ENCODE data around the gene LPIN1. TPM values are rescaled to one million over a fixed set of nuclear protein-coding genes. Genes with fewer than 3 reads are reported as not detected.
"Not testable (repeated sequence)": the region's sequence is repeated elsewhere in the genome, so short reads cannot be mapped to it uniquely, and the experiment has no call there.

Gene LPIN1
- total RNA-seq, 1 donor from 2014 or later: 43.0 TPM

DNA sequence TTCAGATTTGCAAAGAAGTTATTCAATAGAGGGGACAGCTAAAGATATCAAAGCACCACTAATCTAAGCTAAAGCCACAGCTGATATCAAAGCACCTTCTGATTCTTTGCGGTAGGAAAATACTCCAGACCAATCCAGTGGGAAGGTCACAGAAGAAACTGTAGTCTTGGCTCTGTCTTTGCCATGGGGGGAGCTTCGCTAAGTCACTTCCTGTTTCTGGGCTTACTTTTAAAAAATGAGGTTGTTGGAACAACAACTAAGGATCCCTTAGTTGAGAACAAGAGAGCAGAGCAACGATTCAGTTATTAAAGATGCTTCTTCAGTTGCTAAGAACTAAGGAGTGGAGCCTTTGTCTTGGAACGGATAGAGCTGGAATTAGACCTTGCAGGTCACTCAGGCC is 12.2 kb downstream of the LPIN1 start:
- TF ChIP-seq CTCF (IDR thresholded peaks at IDR 0.05; ENCODE audit: borderline replicate concordance): no peak
- H3K4me1 ChIP-seq: peaks cover 35% of the 10 kb centered on the region
- DNase-seq: no peak
- H3K27me3 ChIP-seq (ENCODE audit: low read depth): no peaks in the 10 kb centered on the region
- H3K27ac ChIP-seq (replicated peaks): no peak overlapping the region
- intact Hi-C loops (cut with micrococcal nuclease): no loop called here
- H3K36me3 ChIP-seq: no peaks in the 10 kb centered on the region
- H3K4me3 ChIP-seq: no peak overlapping the region
- no peaks in the 10 kb centered on the region for H3K9me3 ChIP-seq (replicated peaks)

- H3K4me3 ChIP-seq; intact Hi-C loops (cut with micrococcal nuclease); DNase-seq; H3K9me3 ChIP-seq (replicated peaks); H3K27ac ChIP-seq (replicated peaks); H3K27me3 ChIP-seq (ENCODE audit: low read depth); H3K36me3 ChIP-seq: not testable (repeated sequence)
- H3K4me1 ChIP-seq: peaks cover 35% of the 10 kb centered on the region
These were observed 12.9 kb downstream of the LPIN1 start for GRCh38 chr2:11759182-11759975.

DNA sequence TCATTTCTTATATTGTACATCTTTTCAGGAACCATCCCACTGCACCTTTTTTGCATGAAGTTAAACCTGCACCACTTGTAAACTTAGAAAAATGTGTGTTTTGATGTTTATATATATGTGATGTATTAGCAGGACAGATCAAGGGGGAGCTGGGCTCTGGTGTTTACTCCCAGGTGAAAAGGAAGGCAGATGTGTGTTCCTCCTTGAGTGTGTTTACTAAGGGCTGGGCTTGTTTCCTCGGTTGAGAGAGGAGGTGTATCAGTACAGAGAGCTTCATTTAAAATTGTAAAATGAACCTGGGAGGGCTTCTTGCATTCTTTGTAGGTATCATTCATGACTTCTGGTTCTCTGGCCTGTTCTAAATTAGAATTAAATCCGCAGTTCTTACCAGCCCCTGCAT is 14.8 kb downstream of the LPIN1 start:
- H3K9me3 ChIP-seq (replicated peaks): no peaks in the 10 kb centered on the region
- no peaks in the 10 kb centered on the region for H3K27me3 ChIP-seq (ENCODE audit: low read depth)
- H3K27ac ChIP-seq (replicated peaks): no peak overlapping the region
- H3K36me3 ChIP-seq: peaks cover 10% of the 10 kb centered on the region
- intact Hi-C loops (cut with micrococcal nuclease): no loop called here
- no peak overlapping the region for H3K4me3 ChIP-seq
- DNase-seq: no peak
- TF ChIP-seq CTCF (IDR thresholded peaks at IDR 0.05; ENCODE audit: borderline replicate concordance): no peak
- peaks cover 44% of the 10 kb centered on the region for H3K4me1 ChIP-seq

DNA sequence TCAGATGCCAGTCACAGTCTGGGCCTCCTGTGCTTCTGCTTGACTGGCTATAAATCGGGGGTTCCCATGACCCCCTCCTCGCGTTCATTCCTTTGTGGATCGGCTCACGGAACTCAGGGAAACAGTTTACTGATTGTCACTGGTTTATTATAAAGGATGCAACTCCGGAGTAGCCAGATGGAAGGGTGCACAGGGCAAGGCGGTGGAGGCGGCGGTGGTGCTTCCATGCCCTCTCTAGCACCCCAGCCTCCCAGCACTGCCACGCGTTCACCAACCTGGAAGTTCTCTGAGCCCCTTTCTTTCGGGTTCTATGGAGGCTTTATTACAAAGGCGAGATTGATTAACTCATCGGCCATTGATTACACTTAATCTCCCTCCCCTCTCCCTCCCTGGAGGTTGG is 15.6 kb downstream of the LPIN1 start:
- H3K4me3 ChIP-seq: no peak overlapping the region
- intact Hi-C loops (cut with micrococcal nuclease): no loop called here
- H3K27me3 ChIP-seq (ENCODE audit: low read depth): no peaks in the 10 kb centered on the region
- H3K36me3 ChIP-seq: peaks cover 18% of the 10 kb centered on the region
- no peaks in the 10 kb centered on the region for H3K9me3 ChIP-seq (replicated peaks)
- H3K4me1 ChIP-seq: peaks cover 44% of the 10 kb centered on the region
- DNase-seq: no peak
- H3K27ac ChIP-seq (replicated peaks): no peak overlapping the region
- TF ChIP-seq CTCF (IDR thresholded peaks at IDR 0.05; ENCODE audit: borderline replicate concordance): no peak

DNA sequence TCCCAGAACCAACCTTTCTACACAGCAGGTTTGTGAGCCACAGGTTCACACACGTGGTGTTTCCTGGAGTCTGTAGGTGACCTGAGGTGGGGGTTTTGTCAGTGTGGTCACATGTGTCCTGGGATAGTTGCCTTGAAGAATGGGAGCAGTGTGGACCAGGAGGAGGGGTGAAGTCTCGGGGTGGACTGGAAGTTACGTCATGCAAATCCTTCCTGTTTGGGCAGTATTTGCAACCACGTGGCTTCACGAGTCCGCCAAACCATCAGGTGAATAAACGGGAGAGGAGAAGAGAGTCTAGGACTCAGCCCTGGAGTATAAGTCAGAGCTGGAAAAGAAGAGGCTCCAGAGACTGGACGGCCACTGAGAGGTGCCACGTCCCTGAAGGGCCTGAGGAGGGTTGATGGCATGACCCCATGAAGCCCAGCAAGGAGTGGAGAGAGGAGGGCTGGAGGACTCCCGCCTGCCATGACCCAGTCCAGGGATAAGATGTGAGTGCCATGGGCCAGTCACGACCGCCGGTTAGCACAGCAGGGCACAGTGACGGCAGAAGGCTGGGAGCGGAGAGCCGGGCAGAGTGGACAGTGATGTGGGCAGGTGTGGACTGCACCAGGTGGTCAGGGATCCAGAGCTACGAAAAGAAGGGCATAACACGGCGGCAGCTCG is 16.5 kb downstream of the LPIN1 start:
- peaks cover 44% of the 10 kb centered on the region for H3K4me1 ChIP-seq

More for the DNA sequence above, 16.5 kb downstream of the LPIN1 start:
- no peaks in the 10 kb centered on the region for H3K27me3 ChIP-seq (ENCODE audit: low read depth)
- H3K4me3 ChIP-seq: no peak overlapping the region
- DNase-seq: no peak
- intact Hi-C loops (cut with micrococcal nuclease): no loop called here
- no peak overlapping the region for H3K27ac ChIP-seq (replicated peaks)
- H3K9me3 ChIP-seq (replicated peaks): no peaks in the 10 kb centered on the region
- no peak for TF ChIP-seq CTCF (IDR thresholded peaks at IDR 0.05; ENCODE audit: borderline replicate concordance)
- peaks cover 27% of the 10 kb centered on the region for H3K36me3 ChIP-seq

Data from left ventricle myocardium inferior (tissue), 1 donor.